HG03432 (cell line): Measurements from ENCODE around the gene SZT2.
"Not testable (repeated sequence)": the region's sequence is repeated elsewhere in the genome, so short reads cannot be mapped to it uniquely, and the experiment has no call there.

Experiments
- ATAC-seq: cut with Tn5 transposase; IDR thresholded peaks from one replicate; pipeline ENCODE4 v1.9.1; 2021; ENCODE audit warnings: mild to moderate bottlenecking, moderate library complexity; ENCODE audit not compliant: unreplicated experiment

Gene SZT2

DNA sequence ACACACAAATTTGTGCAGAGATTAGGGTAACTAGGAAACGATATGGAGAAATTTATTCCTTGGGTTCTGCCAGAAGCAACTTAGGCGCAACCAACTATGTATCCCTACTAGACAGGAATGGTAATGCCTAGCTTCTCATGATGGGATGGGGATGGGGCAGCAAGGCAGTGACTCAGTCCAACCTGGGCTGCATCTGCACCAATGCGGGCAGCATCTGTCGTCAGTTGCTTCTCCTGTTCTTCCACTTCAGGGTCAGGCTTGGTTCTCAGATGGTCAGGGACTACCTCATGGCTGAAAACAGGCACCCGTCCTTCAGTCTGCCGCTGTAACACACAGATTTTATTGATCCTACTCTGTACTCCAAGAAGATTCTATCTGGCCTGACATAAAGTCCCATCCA lies 3.0 kb upstream of the SZT2 start:
- ATAC-seq: no peak

DNA sequence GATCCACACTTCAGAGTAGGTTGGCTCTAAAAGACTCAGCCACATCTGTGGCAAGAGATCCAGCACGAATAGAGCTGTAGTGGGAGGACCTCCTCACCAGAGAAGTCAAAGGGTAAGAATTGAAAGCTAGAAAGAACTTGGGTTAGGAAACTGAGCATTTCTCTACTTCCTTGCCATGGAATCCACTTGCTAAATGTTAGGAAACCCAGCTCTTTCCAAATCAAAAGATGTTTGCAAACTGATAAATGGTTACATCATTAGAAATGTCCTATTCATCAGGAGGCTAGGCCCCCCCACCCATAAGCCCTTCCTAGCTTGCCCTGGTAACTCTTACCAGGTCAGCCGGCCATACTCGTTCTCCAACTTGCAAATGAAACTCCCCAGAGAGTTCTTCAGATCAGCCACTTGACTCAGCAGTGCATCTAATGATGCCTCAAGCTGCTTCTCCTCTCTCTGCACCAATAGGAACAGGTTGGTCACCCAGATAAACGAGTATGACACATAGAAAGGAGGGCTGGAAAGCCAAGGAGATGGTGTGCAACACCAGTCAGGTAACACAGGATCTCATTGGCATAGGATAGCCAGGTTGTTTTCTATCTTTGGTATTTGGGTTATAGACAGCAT lies 1.6 kb upstream of the SZT2 start:
- ATAC-seq: no peak

- no peak for ATAC-seq
These were observed 1.1 kb upstream of the SZT2 start for GRCh38 chr1:43388613-43389012.

- no peak for ATAC-seq
These were observed 3.0 kb downstream of the SZT2 start for GRCh38 chr1:43392702-43393101.

DNA sequence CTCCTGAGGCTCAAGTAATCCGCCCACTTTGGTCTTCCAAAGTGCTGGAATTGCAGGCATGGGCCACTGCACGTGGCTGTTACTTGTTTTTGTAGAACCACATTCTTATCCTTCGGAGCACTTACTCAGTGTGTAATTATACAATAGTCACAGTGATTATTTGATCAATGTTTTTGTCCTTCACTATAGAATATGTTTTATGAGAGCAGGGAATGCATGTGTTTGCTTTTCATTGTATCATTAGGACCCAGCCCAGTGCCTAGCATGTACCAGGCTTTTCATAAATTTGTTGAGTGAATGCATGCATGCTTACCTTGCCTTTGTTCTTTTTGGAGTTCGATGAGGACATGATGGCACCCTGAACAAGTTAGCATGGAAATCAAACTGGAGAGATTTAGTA lies 5.8 kb downstream of the SZT2 start:
- no peak for ATAC-seq

GRCh38 chr1:43396059-43396458 lies 6.4 kb downstream of the SZT2 start:
- no peak for ATAC-seq

DNA sequence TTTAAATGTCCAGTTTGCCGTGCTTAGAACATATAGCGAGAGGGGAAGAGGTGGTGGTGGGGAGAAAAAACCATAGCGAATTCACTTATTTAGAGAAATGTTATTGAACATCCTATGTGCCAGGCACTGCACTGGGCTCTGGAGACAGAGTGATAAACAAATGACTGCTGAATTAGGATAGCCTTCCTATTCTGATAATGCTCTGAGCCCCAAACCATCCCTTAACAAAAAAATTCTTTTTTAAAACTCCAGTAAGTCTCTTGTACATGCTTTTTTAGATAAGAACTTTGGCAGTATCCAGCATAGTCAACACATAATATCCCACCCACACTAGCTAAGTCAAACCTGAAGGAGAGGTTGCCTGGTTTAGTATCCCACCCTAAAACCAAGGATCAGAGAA lies 8.5 kb downstream of the SZT2 start:
- no peak for ATAC-seq

DNA sequence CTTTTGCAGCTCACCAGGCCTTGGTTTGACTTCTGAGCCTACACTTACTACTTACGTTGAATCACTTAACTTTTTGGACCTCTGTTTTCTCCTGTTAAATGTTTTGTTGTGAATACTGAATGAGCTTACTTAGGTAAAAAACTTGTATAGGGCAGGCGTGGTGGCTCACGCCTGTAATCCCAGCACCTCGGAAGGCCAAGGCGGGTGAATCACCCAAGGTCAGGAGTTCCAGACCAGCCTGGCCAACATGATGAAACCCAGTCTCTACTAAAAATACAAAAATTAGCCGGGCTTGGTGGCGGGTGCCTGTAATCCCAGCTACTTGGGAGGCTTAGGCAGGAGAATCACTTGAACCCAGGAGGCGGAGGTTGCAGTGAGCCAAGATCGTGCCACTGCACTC lies 10.7 kb downstream of the SZT2 start:
- ATAC-seq: not testable (repeated sequence)

DNA sequence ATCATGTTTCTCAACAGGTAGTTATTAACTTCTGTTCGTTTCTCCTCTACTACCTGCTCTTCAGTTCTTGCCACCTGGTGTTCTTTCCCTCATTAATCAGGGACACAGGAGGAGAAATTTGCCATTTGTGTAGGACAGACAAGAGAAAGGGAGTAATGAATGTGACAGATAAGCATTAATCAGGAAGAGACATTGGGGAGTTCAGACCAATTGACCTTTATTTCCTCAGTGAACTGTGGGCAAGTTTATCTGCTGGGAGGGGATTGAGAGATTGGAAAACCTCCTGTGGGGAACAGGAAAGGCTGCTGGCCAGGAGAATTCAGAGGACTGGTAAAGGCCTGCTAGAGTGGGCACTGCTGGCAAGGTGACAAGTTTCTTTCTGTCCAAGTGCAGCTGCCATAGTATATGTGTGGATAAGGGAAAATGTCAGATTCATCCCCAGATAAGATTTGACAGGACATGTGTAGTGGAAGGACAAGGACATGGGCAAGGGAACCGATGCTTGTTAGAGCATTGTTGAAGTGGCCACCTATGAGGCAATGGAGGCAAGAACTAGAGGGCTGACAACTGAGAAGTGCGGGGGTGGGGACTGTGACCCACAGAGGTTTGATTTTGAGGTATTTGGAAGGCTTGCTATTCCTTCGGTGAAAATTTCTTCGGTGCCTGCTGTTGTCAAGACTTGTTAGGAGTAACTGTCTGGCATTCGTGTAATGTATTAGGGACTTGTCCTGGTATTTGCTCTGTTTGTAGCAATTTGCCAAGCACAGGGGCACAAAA lies 12.6 kb downstream of the SZT2 start:
- ATAC-seq: no peak

DNA sequence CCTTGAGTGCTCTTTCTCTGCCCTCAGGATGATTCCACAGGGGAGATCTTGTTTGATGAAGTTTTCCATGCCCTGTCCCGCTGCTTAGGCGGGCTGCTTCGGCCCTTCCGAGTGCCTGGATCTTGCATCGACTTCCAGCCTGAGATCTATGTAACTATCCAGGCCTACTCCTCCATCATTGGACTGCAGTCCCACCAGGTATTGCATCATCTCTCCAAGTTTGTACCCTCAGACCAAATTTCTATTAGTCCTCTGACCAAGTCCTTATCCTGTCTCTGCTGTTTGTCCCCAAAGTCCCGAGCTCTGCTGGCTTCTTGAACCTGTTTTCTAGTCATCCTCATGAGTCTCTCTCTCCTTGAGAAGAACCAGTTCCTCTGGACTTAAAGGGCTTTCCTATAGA lies 14.7 kb downstream of the SZT2 start:
- ATAC-seq: no peak

GRCh38 chr1:43405219-43405875 lies 15.6 kb downstream of the SZT2 start:
- no peak for ATAC-seq

GRCh38 chr1:43405876-43406234 lies 16.2 kb downstream of the SZT2 start:
- no peak for ATAC-seq

DNA sequence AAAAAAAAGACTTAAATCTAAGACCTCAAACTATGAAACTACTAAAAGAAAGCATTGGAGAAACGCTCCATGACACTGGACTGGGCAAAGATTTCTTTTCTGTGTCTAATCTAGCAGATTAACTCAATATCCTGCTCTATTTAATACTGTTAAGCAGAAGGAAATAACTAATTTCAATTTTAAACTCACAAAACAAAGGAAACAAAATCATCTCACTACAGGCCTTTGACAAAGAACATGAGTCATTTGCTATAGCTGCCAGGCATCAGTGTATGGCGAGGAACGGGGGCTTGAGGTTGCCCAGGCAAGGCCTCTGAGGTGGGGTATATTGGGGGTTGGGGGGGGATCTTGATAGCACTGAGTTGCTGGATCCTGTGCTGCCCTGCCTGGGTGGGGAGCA lies 20.9 kb downstream of the SZT2 start:
- ATAC-seq: no peak

- not testable (repeated sequence) for ATAC-seq
These were observed 23.7 kb downstream of the SZT2 start for GRCh38 chr1:43413426-43413825.

GRCh38 chr1:43414634-43415223 lies 25.0 kb downstream of the SZT2 start:
- no peak for ATAC-seq

GRCh38 chr1:43415901-43416300 lies 26.2 kb downstream of the SZT2 start:
- ATAC-seq: no peak

GRCh38 chr1:43418858-43419257 lies 29.2 kb downstream of the SZT2 start:
- no peak for ATAC-seq

- ATAC-seq: no peak
These were observed 30.1 kb downstream of the SZT2 start for GRCh38 chr1:43419627-43420425.

- ATAC-seq: no peak
These were observed 31.2 kb downstream of the SZT2 start for GRCh38 chr1:43420874-43421273.

DNA sequence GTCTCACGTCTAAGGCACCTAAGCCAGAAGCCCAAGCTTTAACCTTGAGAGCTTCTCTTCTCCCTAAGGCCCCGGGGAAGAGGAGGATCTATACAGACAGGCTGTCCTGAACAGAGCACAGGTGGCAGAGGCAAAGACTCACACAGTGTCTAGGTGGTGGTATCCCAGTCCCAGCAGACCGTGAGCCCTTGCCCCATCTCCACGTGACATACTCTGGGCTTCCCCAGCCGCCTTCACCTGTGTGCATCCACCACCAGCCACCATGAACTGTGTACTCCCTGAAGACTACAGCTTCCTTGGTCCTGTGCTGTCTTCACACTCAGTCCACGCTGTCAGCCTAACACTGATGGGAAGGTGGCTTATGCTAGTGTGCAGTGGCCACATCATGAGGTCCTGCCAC lies 31.7 kb downstream of the SZT2 start:
- no peak for ATAC-seq
